GM12892 (cell line): Measurements from ENCODE around the gene ZNF699.

Source experiments
- POLR2A ChIP-seq: IDR thresholded peaks from 2 replicates; pipeline ENCODE4 v1.6.1; 2011; ENCODE audit warnings: low read depth, low read length, control low read depth
- POLR2AphosphoS5 ChIP-seq: IDR thresholded peaks from 2 replicates; pipeline ENCODE4 v1.6.1; 2011; ENCODE audit warnings: low read depth, low read length, control low read depth
- TAF1 ChIP-seq: IDR thresholded peaks from 2 replicates; pipeline ENCODE4 v1.6.1; 2011; ENCODE audit warnings: low read depth, mild to moderate bottlenecking, control low read depth, low read length, borderline replicate concordance

GRCh38 chr19:9345005-9345404, 35.4 kb upstream of the ZNF699 start:
- TF ChIP-seq POLR2AphosphoS5 (no peak), POLR2A (no peak), TAF1 (no peak)
